IgD-negative memory B cell (primary cell): ENCODE data around the gene RABEPK. TPM values are rescaled to one million over a fixed set of nuclear protein-coding genes. Genes with fewer than 3 reads are reported as not detected.
A peak's percentile ranks its signal among the peaks of the same experiment; 100 is the strongest.
"Not testable (repeated sequence)": the region's sequence is repeated elsewhere in the genome, so short reads cannot be mapped to it uniquely, and the experiment has no call there.

Experiments
- H3K27ac Mint-ChIP-seq, 3 donors: one replicate each; pipeline ENCODE4 v1.8.0; 2020 to 2022; ENCODE audit warnings: mild to moderate bottlenecking in 3 of 3, mixed read lengths in 3 of 3, moderate library complexity in 1 of 3
- H3K27me3 Mint-ChIP-seq: one replicate; pipeline ENCODE4 v1.8.0; 2021; ENCODE audit warnings: mixed read lengths
- H3K36me3 Mint-ChIP-seq: one replicate; pipeline ENCODE4 v1.8.0; 2020; ENCODE audit warnings: mild to moderate bottlenecking, mixed read lengths
- H3K4me1 Mint-ChIP-seq, 3 donors: one replicate each; pipeline ENCODE4 v1.8.0; 2020 to 2022; ENCODE audit warnings: mixed read lengths in 3 of 3, mild to moderate bottlenecking in 1 of 3
- H3K4me3 Mint-ChIP-seq, 4 donors: one replicate each; pipeline ENCODE4 v1.8.0; 2020 to 2022; ENCODE audit warnings: mild to moderate bottlenecking in 4 of 4, mixed read lengths in 4 of 4, moderate library complexity in 3 of 4
- H3K9me3 Mint-ChIP-seq, 3 donors: one replicate each; pipeline ENCODE4 v1.8.0; 2020 to 2021; ENCODE audit warnings: mixed read lengths in 3 of 3, mild to moderate bottlenecking in 1 of 3
- polyA plus RNA-seq: library from polyadenylated mRNA; unstranded; fragments of 300-500 nt; fragmentation: Illumina TruSeq; gene quantifications from one replicate; pipeline ENCODE4 v1.2.3, GENCODE V29; 2021

Gene RABEPK, protein sequence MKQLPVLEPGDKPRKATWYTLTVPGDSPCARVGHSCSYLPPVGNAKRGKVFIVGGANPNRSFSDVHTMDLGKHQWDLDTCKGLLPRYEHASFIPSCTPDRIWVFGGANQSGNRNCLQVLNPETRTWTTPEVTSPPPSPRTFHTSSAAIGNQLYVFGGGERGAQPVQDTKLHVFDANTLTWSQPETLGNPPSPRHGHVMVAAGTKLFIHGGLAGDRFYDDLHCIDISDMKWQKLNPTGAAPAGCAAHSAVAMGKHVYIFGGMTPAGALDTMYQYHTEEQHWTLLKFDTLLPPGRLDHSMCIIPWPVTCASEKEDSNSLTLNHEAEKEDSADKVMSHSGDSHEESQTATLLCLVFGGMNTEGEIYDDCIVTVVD
- 21.0 TPM for polyA plus RNA-seq

DNA sequence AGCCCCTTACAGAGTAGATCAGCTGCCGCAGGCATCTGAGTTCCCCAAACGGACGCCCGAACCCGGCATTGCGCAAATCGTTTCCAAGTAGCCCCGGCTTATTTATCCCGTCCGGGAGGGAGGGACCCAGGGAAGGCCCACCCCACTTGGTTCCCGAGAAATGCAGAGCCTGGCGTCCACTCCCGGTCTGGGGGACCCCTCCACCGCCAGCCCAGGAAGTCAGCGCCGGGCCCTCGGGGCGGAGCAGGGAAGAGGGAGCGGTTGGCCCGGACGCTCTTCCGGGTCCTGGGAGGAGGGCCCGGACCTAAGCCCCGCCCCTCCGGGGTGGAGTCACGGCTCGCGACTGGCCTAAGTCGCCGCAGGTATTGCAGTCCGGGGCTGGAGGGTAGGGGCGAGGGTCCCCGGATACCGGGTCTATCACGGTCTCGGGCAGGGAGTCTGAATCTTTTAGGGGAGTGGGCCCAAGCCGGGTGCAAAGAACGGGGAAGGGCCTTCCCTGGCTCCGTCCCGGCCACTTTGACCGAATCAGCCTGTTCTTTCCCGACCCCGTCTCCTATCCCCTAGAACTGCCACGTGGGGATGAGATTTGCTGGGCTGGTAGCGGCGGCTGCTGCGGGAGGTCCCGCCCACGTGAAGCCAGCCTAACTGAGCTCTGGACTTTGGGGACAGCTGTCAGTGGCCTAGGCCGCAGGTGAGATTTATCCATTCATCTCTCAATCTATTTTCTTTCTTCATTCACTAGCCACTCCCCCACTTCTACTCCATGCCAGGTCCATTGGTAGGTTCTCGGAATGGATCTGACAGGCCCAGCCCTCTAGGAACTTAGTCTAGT is at the start of gene RABEPK:
Gene RABEPK (plus strand): TSS at position 327 of the 832 bp plus-strand sequence. CDS start 2,472 bp downstream, outside the sequence.
- no peaks in the 10 kb centered on the region for H3K27me3 Mint-ChIP-seq
- no peaks in the 10 kb centered on the region for H3K9me3 Mint-ChIP-seq
- H3K4me1 Mint-ChIP-seq, result peaks cover 10 to 23% (median 20%) of the 10 kb centered on the region in 3 donors
- peaks cover 3% of the 10 kb centered on the region for H3K36me3 Mint-ChIP-seq
- peak within 1 kb of the TSS; percentile 96 to 98 (median 97) for H3K27ac Mint-ChIP-seq
- peak within 1 kb of the TSS; percentile 92 to 98 (median 96) for H3K4me3 Mint-ChIP-seq

DNA sequence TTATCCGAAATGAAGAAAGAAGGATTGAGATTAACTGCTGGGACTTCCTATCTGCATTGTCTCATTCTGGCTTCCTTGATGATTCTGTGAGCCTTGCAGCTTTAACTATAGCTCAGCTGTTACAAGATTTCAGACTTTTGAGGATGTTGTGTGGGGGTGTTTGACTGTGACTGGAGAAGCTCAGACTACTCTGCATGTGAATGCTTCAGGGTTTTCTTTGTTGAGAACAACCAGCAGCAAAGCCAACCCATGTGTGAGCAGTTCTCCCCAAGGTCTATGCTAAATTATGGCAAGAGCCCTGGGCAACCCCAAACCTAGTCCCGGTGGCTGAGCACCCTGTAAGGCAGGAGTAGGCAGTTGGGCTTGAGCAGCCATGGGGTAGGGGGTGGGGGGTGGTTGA is 48.6 kb upstream of the RABEPK start:
- Mint-ChIP-seq H3K9me3 (peaks cover 0 to 2% (median 0%) of the 10 kb centered on the region in 3 donors), H3K27me3 (no peaks in the 10 kb centered on the region), H3K27ac (no peak overlapping the region), H3K36me3 (peaks cover 2% of the 10 kb centered on the region), H3K4me1 (peaks cover 0 to 2% (median 2%) of the 10 kb centered on the region in 3 donors), H3K4me3 (no peak overlapping the region)

DNA sequence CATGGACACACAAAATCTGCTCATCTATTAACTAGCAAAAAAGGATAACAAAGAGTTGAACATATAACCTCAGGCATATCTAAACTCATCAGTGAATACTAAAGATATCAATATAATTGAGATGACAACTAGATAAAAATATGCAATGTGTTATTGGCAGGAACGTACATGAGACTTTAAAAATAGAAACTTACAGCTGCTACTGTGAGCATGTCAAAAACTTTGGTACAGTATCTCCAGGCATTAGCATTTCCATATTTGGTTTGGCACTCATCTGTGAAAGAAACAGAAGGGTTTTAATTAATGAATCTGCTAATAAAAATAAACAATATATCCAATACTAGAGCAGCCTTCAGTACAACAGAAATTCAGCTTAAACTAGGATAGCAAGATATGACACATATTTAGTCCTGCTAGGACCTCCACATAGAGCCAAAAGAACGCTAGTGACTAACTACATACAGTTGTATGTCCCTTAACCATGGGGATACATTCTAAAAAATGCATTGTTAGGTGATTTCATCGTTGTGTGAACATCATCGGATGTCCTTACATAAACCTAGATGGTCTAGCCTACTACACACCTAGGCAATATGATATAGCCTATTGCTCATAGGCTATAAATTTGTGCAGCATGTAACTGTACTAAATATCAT is 46.5 kb upstream of the RABEPK start:
- H3K4me3 Mint-ChIP-seq, result no peak overlapping the region
- H3K4me1 Mint-ChIP-seq, result no peaks in the 10 kb centered on the region
- no peaks in the 10 kb centered on the region for H3K27me3 Mint-ChIP-seq
- no peak overlapping the region for H3K27ac Mint-ChIP-seq
- H3K9me3 Mint-ChIP-seq, result peaks cover 0 to 2% (median 0%) of the 10 kb centered on the region in 3 donors
- H3K36me3 Mint-ChIP-seq, result peaks cover 2% of the 10 kb centered on the region

DNA sequence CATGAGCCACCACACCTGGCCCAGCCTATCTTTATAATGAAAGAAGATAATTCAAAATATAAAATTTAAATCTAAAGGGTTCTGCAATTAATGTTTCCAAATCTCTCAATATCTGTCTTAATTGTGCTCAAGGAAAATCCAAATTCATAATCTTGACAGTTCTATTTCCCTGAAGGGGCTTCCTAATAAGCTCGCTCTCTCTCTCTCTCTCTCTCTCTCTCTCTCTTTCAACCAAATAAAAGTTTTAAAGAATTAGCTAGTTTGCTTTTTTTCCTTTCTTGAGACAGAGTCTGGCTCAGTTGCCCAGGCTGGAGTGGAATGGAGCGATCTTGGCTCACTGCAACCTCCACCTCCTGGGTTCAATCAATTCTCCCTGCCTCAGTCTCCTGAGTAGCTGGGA is 43.8 kb upstream of the RABEPK start:
- no peak overlapping the region for H3K4me3 Mint-ChIP-seq
- H3K36me3 Mint-ChIP-seq, result peaks cover 2% of the 10 kb centered on the region
- no peaks in the 10 kb centered on the region for H3K4me1 Mint-ChIP-seq
- no peak overlapping the region for H3K27ac Mint-ChIP-seq
- H3K9me3 Mint-ChIP-seq, result no peaks in the 10 kb centered on the region
- no peaks in the 10 kb centered on the region for H3K27me3 Mint-ChIP-seq

DNA sequence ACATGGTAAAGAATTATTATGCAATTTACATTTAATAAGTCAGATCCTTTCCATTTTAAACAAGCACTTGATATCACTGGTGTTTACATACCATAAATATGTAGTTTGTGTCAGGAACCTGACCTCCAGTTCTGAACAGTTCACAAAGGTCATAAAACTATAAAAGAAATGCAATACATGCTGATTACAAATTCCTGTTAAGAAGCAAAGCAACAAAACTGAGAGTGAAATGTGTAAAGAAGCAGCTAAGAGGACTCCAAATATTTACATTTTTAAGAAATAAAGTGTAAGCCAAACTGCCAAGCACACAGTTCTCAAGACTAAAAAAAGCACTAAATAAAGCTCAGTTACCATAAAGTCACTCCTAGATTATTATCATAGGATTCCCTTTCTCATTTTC is 39.6 kb upstream of the RABEPK start:
- Mint-ChIP-seq H3K9me3 (no peaks in the 10 kb centered on the region), H3K27me3 (no peaks in the 10 kb centered on the region), H3K27ac (peak overlapping the region in 1 of 3 donors; percentile 9), H3K4me3 (no peak overlapping the region), H3K36me3 (no peaks in the 10 kb centered on the region), H3K4me1 (no peaks in the 10 kb centered on the region)

DNA sequence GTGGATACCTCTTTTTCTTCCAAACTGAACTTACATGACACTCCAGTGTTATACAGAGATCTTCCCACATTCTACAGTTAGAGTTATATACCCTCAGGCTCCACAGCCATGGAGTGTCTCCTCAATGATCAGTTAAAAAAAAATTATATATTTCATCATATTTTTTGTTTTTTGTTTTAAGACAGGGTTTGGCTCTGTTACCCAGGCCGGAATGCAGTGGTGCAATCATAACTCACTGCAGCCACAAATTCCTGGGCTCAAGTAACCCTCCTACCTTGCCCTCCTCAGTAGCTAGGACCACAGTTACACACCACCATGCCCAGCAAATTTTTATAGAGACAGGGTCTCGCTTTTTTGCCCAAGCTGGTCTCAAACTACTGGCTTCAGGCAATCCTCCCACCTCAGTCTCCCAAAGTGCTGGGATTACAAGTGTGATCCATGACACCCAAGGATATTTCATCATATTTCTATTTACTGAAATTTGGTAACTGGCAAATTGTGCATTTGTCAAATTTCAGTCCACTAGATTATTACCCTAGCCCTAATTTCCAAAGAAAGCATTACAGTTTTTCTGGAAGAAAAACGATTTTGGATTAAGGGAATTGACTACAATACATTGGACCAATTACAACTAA is 38.9 kb upstream of the RABEPK start:
- Mint-ChIP-seq H3K4me3 (no peak overlapping the region), H3K36me3 (no peaks in the 10 kb centered on the region), H3K9me3 (no peaks in the 10 kb centered on the region), H3K4me1 (no peaks in the 10 kb centered on the region), H3K27ac (peak overlapping the region in 1 of 3 donors; percentile 63), H3K27me3 (no peaks in the 10 kb centered on the region)

DNA sequence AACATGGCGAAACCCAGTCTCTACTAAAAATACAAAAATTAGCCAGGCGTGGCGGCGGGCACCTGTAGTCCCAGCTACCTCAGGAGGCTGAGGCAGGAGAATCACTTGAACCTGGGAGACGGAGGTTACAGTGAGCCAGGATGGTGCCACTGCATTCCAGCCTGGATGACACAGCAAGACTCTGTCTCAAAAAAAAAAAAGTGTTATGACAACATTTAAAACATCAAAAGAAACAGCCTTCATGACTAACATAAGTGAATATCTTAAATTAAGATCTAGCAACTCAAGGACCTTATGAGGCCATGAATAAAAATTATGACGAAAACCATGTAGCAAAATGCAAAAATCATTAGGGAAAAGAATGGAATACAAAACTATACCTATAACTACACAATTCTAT is 37.5 kb upstream of the RABEPK start:
- H3K9me3 Mint-ChIP-seq, H3K4me1 Mint-ChIP-seq, H3K27ac Mint-ChIP-seq, H3K27me3 Mint-ChIP-seq, H3K36me3 Mint-ChIP-seq, H3K4me3 Mint-ChIP-seq: not testable (repeated sequence)

DNA sequence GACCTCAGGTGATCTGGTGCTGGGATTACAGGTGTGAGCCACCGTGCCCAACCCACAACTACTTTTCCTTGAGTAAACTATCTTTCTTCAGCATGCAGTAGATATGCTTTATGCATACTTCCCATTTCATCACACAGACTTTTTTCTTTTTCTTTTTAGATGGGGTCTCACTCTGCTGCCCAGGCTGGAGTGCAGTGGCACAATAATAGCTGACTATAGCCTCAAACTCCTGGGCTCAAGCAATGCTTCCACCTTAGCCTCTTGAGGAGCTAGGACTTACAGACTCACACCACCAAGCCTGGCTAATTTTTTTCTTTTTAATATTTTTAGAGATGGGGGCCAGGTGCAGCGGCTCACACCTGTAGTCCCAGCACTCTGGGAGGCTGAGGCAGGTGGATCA is 33.6 kb upstream of the RABEPK start:
- Mint-ChIP-seq H3K4me3 (no peak overlapping the region), H3K27ac (no peak overlapping the region), H3K36me3 (peaks cover 5% of the 10 kb centered on the region), H3K9me3 (no peaks in the 10 kb centered on the region), H3K27me3 (no peaks in the 10 kb centered on the region), H3K4me1 (peaks cover 0 to 3% (median 0%) of the 10 kb centered on the region in 3 donors)

DNA sequence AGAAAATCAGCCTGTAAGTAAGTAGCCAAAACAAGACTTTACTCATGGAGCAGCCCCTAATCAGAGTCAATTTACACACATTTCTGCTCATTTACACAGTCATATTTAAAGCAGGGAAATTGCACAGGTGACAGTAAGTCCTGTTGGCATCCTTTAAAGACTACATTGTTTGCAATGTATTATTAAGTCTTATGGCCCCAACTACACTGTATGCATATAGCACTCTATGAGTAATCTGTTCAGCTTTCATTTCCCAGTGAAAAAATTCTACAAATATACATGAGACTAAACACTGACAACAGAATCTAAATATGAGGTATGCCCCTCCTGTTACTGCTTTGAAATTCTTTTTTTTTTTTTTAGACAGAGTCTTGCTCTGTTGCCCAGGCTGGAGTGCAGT is 30.4 kb upstream of the RABEPK start:
- Mint-ChIP-seq H3K9me3 (no peaks in the 10 kb centered on the region), H3K27me3 (no peaks in the 10 kb centered on the region), H3K4me3 (no peak overlapping the region), H3K36me3 (peaks cover 5% of the 10 kb centered on the region), H3K4me1 (peaks cover 10 to 14% (median 11%) of the 10 kb centered on the region in 3 donors), H3K27ac (no peak overlapping the region)

DNA sequence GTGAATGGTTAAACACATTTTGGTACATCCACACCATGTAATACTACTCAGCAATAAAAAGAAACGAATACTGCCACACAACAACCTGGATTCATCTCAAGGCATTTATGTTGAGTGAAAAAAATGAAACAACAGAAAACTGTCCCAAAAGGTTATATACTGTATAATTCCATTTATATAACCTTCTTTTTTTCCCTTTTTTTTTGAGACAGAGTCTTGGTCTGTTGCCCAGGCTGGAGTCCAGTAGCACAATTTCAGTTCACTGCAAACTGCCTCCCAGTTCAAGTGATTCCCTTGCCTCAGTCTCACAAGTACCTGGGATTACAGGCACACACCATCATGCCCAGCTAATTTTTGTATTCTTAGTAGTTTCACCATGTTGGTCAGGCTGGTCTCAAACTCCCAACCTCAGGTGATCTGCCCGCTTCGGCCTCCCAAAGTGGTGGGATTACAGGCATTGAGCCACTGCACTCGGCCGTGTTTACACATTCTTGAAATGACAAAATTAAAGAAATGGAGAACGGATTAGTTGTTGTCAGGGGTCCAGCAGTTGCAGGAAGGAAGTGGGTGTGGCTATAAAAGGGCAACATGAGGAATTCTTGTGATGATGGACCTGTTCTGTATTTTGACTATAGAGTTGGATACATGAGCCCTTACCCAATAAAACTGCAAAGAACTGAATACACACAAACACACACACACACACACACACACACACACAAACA is 28.1 kb upstream of the RABEPK start:
- Mint-ChIP-seq H3K36me3 (peaks cover 5% of the 10 kb centered on the region), H3K27ac (peak overlapping the region in 1 of 3 donors; percentile 46), H3K4me3 (peak overlapping the region in 2 of 4 donors; percentile 66 to 82), H3K9me3 (no peaks in the 10 kb centered on the region), H3K27me3 (no peaks in the 10 kb centered on the region), H3K4me1 (peaks cover 19 to 24% (median 19%) of the 10 kb centered on the region in 3 donors)

DNA sequence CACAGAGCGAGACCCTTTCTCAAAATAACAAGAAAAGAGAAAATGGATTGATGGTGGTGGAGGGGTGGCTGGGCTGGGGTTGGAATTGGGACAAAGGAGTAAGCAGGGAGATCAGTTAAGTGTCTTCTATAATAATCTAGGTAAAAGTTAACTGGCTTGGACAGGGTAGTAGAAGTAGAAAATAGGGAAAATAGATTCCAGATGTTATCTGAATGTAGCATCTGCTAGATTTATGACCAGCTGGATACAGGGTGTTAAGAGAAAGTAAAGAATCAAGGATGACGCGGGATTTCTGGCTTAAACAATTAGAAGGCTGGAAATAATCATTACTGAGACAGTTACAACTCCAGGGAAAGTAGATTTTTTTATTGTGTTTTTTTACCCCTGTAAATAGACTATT is 23.7 kb upstream of the RABEPK start:
- peaks cover 3% of the 10 kb centered on the region for H3K36me3 Mint-ChIP-seq
- H3K27ac Mint-ChIP-seq, result no peak overlapping the region
- no peak overlapping the region for H3K4me3 Mint-ChIP-seq
- H3K4me1 Mint-ChIP-seq, result peaks cover 26 to 38% (median 33%) of the 10 kb centered on the region in 3 donors
- H3K27me3 Mint-ChIP-seq, result no peaks in the 10 kb centered on the region
- H3K9me3 Mint-ChIP-seq, result no peaks in the 10 kb centered on the region

DNA sequence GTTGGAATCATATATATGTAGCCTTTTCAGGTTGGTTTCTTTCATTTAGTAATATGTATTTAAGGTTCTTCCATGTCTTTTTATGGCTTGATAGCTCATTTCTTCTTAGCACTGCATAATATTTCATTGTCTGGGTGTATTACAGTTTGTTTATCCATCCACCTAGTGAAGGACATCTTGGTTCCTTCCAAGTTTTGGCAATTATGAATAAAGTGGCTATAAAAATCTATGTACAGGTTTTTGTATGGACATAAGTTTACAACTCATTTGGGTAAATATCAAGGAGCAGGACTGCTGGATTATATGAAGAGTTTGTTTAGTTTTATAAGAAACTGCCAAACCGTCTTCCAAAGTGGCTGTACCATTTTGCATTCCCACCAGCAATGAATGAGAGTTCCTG is 22.5 kb upstream of the RABEPK start:
- Mint-ChIP-seq H3K9me3 (no peaks in the 10 kb centered on the region), H3K36me3 (peaks cover 6% of the 10 kb centered on the region), H3K27me3 (no peaks in the 10 kb centered on the region), H3K4me1 (peaks cover 24 to 38% (median 36%) of the 10 kb centered on the region in 3 donors), H3K4me3 (no peak overlapping the region), H3K27ac (peak overlapping the region in 1 of 3 donors; percentile 13)

DNA sequence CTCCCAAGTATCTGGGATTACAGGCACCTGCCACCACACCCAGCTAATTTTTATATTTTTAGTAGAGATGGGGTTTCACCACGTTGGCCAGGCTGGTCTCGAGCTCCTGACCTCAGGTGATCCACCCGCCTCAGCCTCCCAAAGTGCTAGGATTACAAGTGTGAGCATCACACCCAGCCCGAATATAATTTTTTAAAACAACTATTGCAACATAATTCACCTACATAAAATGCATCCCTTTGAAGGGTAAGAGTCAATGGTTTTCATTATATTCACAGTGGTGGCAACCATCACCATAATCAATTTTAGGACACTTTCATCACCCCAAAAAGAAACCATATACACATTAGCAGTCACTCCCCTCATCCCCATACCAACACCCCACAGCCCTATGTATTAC is 20.6 kb upstream of the RABEPK start:
- not testable (repeated sequence) for H3K27ac Mint-ChIP-seq, H3K27me3 Mint-ChIP-seq, H3K36me3 Mint-ChIP-seq, H3K4me3 Mint-ChIP-seq, H3K9me3 Mint-ChIP-seq
- H3K4me1 Mint-ChIP-seq, result peaks cover 21 to 41% (median 40%) of the 10 kb centered on the region in 3 donors

DNA sequence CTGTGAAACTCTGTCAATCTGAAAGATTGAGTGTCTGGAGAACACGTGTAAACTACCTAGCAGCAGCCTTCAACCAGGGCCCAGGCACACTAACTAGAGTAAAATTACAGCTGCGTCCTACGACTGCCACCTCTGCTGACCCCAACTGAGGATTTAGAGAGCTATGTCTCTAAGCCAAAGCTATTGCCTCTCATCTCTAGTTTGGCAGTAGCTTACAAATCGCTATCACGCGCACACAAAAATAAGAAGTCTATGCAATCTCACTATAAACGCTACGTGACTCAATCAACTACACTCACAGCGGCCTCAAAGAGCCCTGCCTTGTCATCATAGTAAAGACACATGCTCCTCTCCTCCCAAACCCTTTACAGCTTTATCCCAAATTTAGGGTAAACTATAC is 19.5 kb upstream of the RABEPK start:
- no peaks in the 10 kb centered on the region for H3K27me3 Mint-ChIP-seq
- peaks cover 6% of the 10 kb centered on the region for H3K36me3 Mint-ChIP-seq
- peaks cover 22 to 40% (median 36%) of the 10 kb centered on the region in 3 donors for H3K4me1 Mint-ChIP-seq
- H3K4me3 Mint-ChIP-seq, result no peak overlapping the region
- H3K9me3 Mint-ChIP-seq, result no peaks in the 10 kb centered on the region
- no peak overlapping the region for H3K27ac Mint-ChIP-seq
